ENCODE measurements around the gene ITPRID1.
"Not testable (repeated sequence)": the region's sequence is repeated elsewhere in the genome, so short reads cannot be mapped to it uniquely, and the experiment has no call there.

Gene ITPRID1

DNA sequence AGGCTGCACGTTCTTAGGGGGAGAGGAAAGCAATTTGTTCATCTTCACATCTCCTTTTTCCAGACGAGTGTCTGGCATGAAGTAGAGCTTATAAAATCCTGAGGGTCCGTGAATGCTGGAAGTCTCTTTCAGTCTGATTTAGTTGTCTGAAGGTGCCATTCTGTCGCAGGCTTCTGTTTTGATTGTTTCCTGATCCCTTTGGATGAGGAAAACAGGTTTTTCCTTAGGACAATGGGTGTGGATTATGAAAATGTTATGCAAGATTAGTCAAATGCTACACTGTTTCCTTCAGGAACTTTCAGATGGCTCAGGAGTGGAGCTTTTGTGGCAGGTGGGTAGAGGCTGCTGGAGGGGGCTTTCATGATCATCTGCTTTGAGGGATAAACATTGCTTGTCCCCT is at the start of gene ITPRID1:
TSS of gene ITPRID1 (plus strand) at position 301 of the 400 bp plus-strand sequence. CDS start 38,935 bp downstream, outside the sequence.
- no peaks in the 10 kb centered on the region for H3K4me1 ChIP-seq (ENCODE audit: control insufficient read depth, insufficient read depth, low read length)
- no peaks in the 10 kb centered on the region for H3K9me3 ChIP-seq (ENCODE audit: control insufficient read depth, low read length)

GRCh38 chr7:31464601-31465000 is 49.3 kb upstream of the ITPRID1 start:
- Histone ChIP-seq H3K36me3 (ENCODE audit: control insufficient read depth, insufficient read depth, low read length, severe bottlenecking) (no peaks in the 10 kb centered on the region), H3K4me3 (ENCODE audit: low read length) (no peak overlapping the region), H3K9me3 (ENCODE audit: control insufficient read depth, low read length) (no peaks in the 10 kb centered on the region), H3K9ac (ENCODE audit: low read length) (no peak overlapping the region), H3K27me3 (replicated peaks; ENCODE audit: control insufficient read depth, insufficient read depth, low read length) (peaks cover 10% of the 10 kb centered on the region), H3K4me1 (ENCODE audit: control insufficient read depth, insufficient read depth, low read length) (no peaks in the 10 kb centered on the region)
- no peak for DNase-seq (ENCODE audit: low read depth)

More for the DNA sequence above, at the start of gene ITPRID1:
- no peak for DNase-seq (ENCODE audit: low read depth)
- Histone ChIP-seq H3K27me3 (replicated peaks; ENCODE audit: control insufficient read depth, insufficient read depth, low read length) (peaks cover 3% of the 10 kb centered on the region), H3K36me3 (ENCODE audit: control insufficient read depth, insufficient read depth, low read length, severe bottlenecking) (no peaks in the 10 kb centered on the region), H3K4me3 (ENCODE audit: low read length) (no peak within 1 kb of the TSS), H3K9ac (ENCODE audit: low read length) (no peak within 1 kb of the TSS)

GRCh38 chr7:31465285-31465684 is 48.6 kb upstream of the ITPRID1 start:
- Histone ChIP-seq H3K4me3 (ENCODE audit: low read length) (no peak overlapping the region), H3K27me3 (replicated peaks; ENCODE audit: control insufficient read depth, insufficient read depth, low read length) (peaks cover 10% of the 10 kb centered on the region), H3K36me3 (ENCODE audit: control insufficient read depth, insufficient read depth, low read length, severe bottlenecking) (no peaks in the 10 kb centered on the region), H3K9me3 (ENCODE audit: control insufficient read depth, low read length) (no peaks in the 10 kb centered on the region), H3K4me1 (ENCODE audit: control insufficient read depth, insufficient read depth, low read length) (no peaks in the 10 kb centered on the region), H3K9ac (ENCODE audit: low read length) (no peak overlapping the region)
- no peak for DNase-seq (ENCODE audit: low read depth)

DNA sequence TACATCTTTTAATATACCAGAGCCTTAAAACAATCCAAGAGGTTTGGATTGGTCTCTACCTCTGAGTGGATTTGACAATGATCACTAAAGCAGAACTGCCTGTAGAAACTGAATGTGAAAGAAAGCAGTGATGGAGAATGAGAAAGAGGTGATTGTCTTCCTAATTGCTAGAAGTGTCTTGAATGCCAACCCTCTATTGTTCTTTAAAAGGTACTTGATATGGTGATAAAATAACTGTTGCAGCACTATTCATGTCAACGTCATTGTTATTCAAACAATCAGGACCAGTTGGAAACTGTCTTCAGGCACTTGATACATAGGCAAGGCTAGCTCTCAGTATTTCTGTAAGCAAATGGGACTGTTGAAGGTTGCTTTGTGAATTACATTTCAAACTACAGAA is 47.9 kb upstream of the ITPRID1 start:
- no peaks in the 10 kb centered on the region for H3K4me1 ChIP-seq (ENCODE audit: control insufficient read depth, insufficient read depth, low read length)
- peaks cover 9% of the 10 kb centered on the region for H3K27me3 ChIP-seq (replicated peaks; ENCODE audit: control insufficient read depth, insufficient read depth, low read length)
- no peaks in the 10 kb centered on the region for H3K9me3 ChIP-seq (ENCODE audit: control insufficient read depth, low read length)
- H3K4me3 ChIP-seq (ENCODE audit: low read length) = no peak overlapping the region
- H3K9ac ChIP-seq (ENCODE audit: low read length) = no peak overlapping the region
- no peak for DNase-seq (ENCODE audit: low read depth)
- no peaks in the 10 kb centered on the region for H3K36me3 ChIP-seq (ENCODE audit: control insufficient read depth, insufficient read depth, low read length, severe bottlenecking)

GRCh38 chr7:31470883-31471282 is 43.0 kb upstream of the ITPRID1 start:
- DNase-seq (ENCODE audit: low read depth); H3K9ac ChIP-seq (ENCODE audit: low read length); H3K9me3 ChIP-seq (ENCODE audit: control insufficient read depth, low read length); H3K36me3 ChIP-seq (ENCODE audit: control insufficient read depth, insufficient read depth, low read length, severe bottlenecking); H3K4me1 ChIP-seq (ENCODE audit: control insufficient read depth, insufficient read depth, low read length); H3K4me3 ChIP-seq (ENCODE audit: low read length): not testable (repeated sequence)
- H3K27me3 ChIP-seq (replicated peaks; ENCODE audit: control insufficient read depth, insufficient read depth, low read length) = peaks cover 20% of the 10 kb centered on the region

GRCh38 chr7:31475368-31475767 is 38.5 kb upstream of the ITPRID1 start:
- Histone ChIP-seq H3K9me3 (ENCODE audit: control insufficient read depth, low read length) (no peaks in the 10 kb centered on the region), H3K9ac (ENCODE audit: low read length) (no peak overlapping the region), H3K4me3 (ENCODE audit: low read length) (no peak overlapping the region), H3K36me3 (ENCODE audit: control insufficient read depth, insufficient read depth, low read length, severe bottlenecking) (no peaks in the 10 kb centered on the region), H3K27me3 (replicated peaks; ENCODE audit: control insufficient read depth, insufficient read depth, low read length) (peaks cover 28% of the 10 kb centered on the region), H3K4me1 (ENCODE audit: control insufficient read depth, insufficient read depth, low read length) (no peaks in the 10 kb centered on the region)
- no peak for DNase-seq (ENCODE audit: low read depth)

DNA sequence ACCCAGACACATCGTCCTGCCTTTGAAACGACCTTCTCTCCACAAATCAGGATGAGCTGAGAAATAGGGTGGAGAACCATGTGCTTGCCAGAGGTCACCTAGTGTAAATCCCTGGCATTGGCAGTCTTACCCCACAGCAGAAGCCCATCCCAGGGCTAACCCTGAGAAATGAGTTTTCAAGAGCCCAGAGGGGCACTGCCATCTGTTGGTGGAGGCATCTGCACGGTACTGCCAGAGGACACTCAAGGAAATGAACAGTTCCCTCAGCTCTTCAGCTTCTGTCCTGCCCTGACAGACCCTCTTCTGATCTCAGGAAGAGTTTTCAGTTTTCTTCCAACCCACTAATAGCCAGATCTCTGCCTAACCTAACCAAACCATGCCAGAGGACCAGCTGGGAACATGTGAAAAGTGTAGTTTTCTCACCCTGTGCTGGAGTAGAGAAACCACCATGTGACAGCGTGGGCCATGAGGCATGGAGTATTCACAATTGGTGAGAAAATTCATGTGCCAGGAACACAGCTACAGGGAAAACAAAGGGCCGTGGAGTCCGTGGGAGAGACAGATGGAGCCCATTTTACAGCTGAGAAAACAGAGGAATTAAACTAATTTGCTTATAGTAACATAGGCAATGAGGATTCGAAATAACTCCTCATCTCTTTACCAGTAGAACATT is 37.7 kb upstream of the ITPRID1 start:
- no peak for DNase-seq (ENCODE audit: low read depth)
- no peaks in the 10 kb centered on the region for H3K9me3 ChIP-seq (ENCODE audit: control insufficient read depth, low read length)
- H3K4me1 ChIP-seq (ENCODE audit: control insufficient read depth, insufficient read depth, low read length) = no peaks in the 10 kb centered on the region
- peaks cover 28% of the 10 kb centered on the region for H3K27me3 ChIP-seq (replicated peaks; ENCODE audit: control insufficient read depth, insufficient read depth, low read length)
- H3K4me3 ChIP-seq (ENCODE audit: low read length) = no peak overlapping the region
- H3K36me3 ChIP-seq (ENCODE audit: control insufficient read depth, insufficient read depth, low read length, severe bottlenecking) = no peaks in the 10 kb centered on the region
- H3K9ac ChIP-seq (ENCODE audit: low read length) = no peak overlapping the region

DNA sequence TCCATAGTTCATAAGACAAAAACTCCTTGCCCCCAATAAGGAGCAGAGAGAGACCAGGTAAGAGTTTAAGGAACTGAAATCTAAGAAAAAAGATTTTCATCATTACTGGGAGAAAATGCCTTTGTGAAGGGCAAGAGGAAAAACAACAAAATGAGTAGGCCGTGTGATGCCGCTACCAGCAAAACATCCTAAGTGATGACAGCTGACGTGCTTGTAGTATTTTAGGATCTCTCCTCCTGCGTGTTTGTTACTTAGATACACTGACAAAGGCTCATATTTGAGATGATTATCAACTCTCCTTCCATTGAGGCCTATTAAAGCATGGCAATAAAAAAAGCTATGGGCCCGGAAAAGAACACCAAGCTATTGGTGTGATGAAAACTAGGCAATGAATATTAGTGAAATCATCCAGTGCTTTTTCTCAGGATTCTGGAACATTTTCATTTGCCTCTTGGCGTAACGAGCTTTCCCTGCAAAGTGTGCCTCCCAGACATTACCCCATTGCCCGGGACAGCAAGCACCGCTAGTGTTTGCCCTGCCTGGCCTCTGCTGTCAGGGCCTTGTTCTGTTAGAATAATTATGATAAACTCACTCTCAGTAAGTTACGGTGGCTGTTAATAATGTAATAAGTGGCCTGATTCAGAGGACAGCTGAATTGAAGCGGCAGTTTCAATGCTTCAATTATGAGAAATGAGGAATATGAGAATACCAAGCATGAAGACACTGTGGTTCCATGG is 36.8 kb upstream of the ITPRID1 start:
- no peak overlapping the region for H3K9ac ChIP-seq (ENCODE audit: low read length)
- H3K36me3 ChIP-seq (ENCODE audit: control insufficient read depth, insufficient read depth, low read length, severe bottlenecking) = no peaks in the 10 kb centered on the region
- no peaks in the 10 kb centered on the region for H3K4me1 ChIP-seq (ENCODE audit: control insufficient read depth, insufficient read depth, low read length)
- peaks cover 28% of the 10 kb centered on the region for H3K27me3 ChIP-seq (replicated peaks; ENCODE audit: control insufficient read depth, insufficient read depth, low read length)
- H3K9me3 ChIP-seq (ENCODE audit: control insufficient read depth, low read length) = no peaks in the 10 kb centered on the region
- H3K4me3 ChIP-seq (ENCODE audit: low read length) = no peak overlapping the region
- DNase-seq (ENCODE audit: low read depth) = no peak

- H3K9me3 ChIP-seq (ENCODE audit: control insufficient read depth, low read length) = no peaks in the 10 kb centered on the region
- H3K36me3 ChIP-seq (ENCODE audit: control insufficient read depth, insufficient read depth, low read length, severe bottlenecking) = no peaks in the 10 kb centered on the region
- H3K4me1 ChIP-seq (ENCODE audit: control insufficient read depth, insufficient read depth, low read length) = no peaks in the 10 kb centered on the region
- peaks cover 28% of the 10 kb centered on the region for H3K27me3 ChIP-seq (replicated peaks; ENCODE audit: control insufficient read depth, insufficient read depth, low read length)
- H3K9ac ChIP-seq (ENCODE audit: low read length) = no peak overlapping the region
- DNase-seq (ENCODE audit: low read depth) = no peak
- no peak overlapping the region for H3K4me3 ChIP-seq (ENCODE audit: low read length)
Observed at GRCh38 chr7:31478018-31478417, 35.9 kb upstream of the ITPRID1 start.

DNA sequence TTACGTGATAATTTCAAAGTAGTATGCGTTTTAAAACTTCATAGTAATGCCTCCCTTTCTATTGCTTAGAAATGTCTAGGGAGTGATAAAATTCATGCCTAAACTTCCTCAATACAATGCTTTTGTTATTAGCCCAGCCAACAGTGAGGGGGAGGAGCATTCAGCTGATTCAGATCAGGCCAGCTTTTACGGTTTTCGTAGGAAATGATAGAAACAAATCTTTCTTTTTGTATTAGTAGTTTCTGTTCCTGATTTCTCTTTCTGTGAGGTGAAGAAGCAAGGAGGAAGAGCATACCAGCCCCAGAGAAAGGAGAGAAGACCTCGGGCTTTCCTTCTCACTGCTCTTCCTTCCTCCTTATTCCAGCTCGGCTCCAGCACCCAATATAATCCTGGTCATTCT is 35.2 kb upstream of the ITPRID1 start:
- no peak for DNase-seq (ENCODE audit: low read depth)
- H3K4me3 ChIP-seq (ENCODE audit: low read length) = no peak overlapping the region
- H3K36me3 ChIP-seq (ENCODE audit: control insufficient read depth, insufficient read depth, low read length, severe bottlenecking) = no peaks in the 10 kb centered on the region
- H3K9me3 ChIP-seq (ENCODE audit: control insufficient read depth, low read length) = no peaks in the 10 kb centered on the region
- H3K27me3 ChIP-seq (replicated peaks; ENCODE audit: control insufficient read depth, insufficient read depth, low read length) = peaks cover 21% of the 10 kb centered on the region
- no peaks in the 10 kb centered on the region for H3K4me1 ChIP-seq (ENCODE audit: control insufficient read depth, insufficient read depth, low read length)
- no peak overlapping the region for H3K9ac ChIP-seq (ENCODE audit: low read length)

GRCh38 chr7:31487071-31487470 is 26.8 kb upstream of the ITPRID1 start:
- no peak for DNase-seq (ENCODE audit: low read depth)
- Histone ChIP-seq H3K4me1 (ENCODE audit: control insufficient read depth, insufficient read depth, low read length) (no peaks in the 10 kb centered on the region), H3K9me3 (ENCODE audit: control insufficient read depth, low read length) (no peaks in the 10 kb centered on the region), H3K27me3 (replicated peaks; ENCODE audit: control insufficient read depth, insufficient read depth, low read length) (peaks cover 4% of the 10 kb centered on the region), H3K9ac (ENCODE audit: low read length) (no peak overlapping the region), H3K4me3 (ENCODE audit: low read length) (no peak overlapping the region), H3K36me3 (ENCODE audit: control insufficient read depth, insufficient read depth, low read length, severe bottlenecking) (no peaks in the 10 kb centered on the region)

All from adipocyte (in vitro differentiated cells).